Measurements from ENCODE around the gene SSTR3.

- 0 out of 2 replicates have a peak, but pooled peaks have one; percentile 5 for TF ChIP-seq CTCF (conservative IDR thresholded peaks at IDR 0.05; ENCODE audit: low read depth, low read length)
- no peak for TF ChIP-seq MAFK (IDR thresholded peaks at IDR 0.05; ENCODE audit: low read depth, low read length)
- no peak for TF ChIP-seq POLR2A (IDR thresholded peaks at IDR 0.05; ENCODE audit: low read depth, low read length)
- no peak for TF ChIP-seq MXI1 (IDR thresholded peaks at IDR 0.05; ENCODE audit: borderline replicate concordance, low read depth, low read length)
- no peak for TF ChIP-seq SMC3 (IDR thresholded peaks at IDR 0.05; ENCODE audit: low read depth, low read length)
- TF ChIP-seq, protein P1, sequence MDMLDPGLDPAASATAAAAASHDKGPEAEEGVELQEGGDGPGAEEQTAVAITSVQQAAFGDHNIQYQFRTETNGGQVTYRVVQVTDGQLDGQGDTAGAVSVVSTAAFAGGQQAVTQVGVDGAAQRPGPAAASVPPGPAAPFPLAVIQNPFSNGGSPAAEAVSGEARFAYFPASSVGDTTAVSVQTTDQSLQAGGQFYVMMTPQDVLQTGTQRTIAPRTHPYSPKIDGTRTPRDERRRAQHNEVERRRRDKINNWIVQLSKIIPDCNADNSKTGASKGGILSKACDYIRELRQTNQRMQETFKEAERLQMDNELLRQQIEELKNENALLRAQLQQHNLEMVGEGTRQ (IDR thresholded peaks at IDR 0.05; ENCODE audit: low read depth, low read length): no peak
- TF ChIP-seq CHD1 (IDR thresholded peaks at IDR 0.05; ENCODE audit: low read depth, low read length): no peak
- peak; percentile 3; the same call in 1 of the 2 replicates for TF ChIP-seq RAD21 (IDR thresholded peaks at IDR 0.05; ENCODE audit: low read length)
- no peak for TF ChIP-seq NFE2L2 (IDR thresholded peaks at IDR 0.05; ENCODE audit: low read depth, low read length)
- TF ChIP-seq ELK1 (IDR thresholded peaks at IDR 0.05; ENCODE audit: borderline replicate concordance, low read depth, low read length): no peak
- no peak for TF ChIP-seq RFX5 (IDR thresholded peaks at IDR 0.05; ENCODE audit: low read depth, low read length)
- no peak for TF ChIP-seq CEBPB (IDR thresholded peaks at IDR 0.05; ENCODE audit: low read depth, low read length)
- no peak for TF ChIP-seq BHLHE40 (IDR thresholded peaks at IDR 0.05; ENCODE audit: low read depth, low read length)
- TF ChIP-seq RCOR1 (IDR thresholded peaks at IDR 0.05; ENCODE audit: insufficient replicate concordance, low read length): no peak
Observed at GRCh38 chr22:37196539-37197450, 15.5 kb downstream of the SSTR3 start.
